ELF-1 (cell line): ENCODE data around the gene BLOC1S3.

Source experiments
- DNase-seq: peaks from one replicate; pipeline ENCODE4 v3.0.0-alpha.2; 2016; ENCODE audit warnings: low read depth, low spot score

BLOC1S3 gene

DNA sequence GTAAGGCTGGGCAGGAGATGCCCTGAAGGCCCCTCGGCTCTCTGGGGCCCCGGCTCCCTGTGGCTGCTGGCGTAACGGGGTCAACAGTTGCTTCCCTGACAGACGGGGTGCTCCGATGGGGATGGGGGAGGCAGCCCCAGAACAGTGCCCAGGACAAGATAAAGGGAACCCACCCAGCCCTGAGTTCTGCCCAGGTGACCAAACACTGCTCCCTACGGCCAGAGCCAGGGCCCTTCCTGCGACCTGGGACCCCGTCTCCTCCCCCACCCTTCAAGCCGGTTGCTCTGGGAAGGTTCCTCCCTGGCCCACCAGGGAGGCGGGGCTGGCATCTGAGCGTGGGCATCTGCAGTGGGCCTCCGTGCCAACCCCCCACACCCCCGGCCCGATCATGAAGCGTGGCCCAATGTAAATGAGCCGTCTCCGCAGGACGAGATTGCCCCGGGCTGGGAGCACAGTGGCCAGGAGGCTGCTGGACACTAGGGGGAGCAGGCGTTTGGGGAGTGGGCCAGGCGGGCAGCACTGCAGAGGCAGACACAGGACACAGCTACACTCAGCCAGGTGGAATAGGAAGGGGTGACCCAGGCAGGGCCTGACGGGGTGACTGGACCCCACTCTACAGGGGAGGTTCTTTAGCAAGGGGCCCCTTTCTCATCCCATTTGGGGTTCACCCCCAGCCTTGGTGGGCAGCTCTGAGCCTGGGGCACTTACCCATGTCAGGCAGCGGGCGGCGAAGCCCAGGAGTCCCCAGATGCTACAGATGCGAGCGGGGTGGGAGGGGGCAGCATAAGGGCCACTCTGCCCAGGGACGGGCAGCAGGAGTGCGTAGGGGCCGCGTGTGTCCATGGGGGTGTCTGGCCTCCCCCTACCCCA is 16.6 kb upstream of the BLOC1S3 start:
- DNase-seq: peak; percentile 77

DNA sequence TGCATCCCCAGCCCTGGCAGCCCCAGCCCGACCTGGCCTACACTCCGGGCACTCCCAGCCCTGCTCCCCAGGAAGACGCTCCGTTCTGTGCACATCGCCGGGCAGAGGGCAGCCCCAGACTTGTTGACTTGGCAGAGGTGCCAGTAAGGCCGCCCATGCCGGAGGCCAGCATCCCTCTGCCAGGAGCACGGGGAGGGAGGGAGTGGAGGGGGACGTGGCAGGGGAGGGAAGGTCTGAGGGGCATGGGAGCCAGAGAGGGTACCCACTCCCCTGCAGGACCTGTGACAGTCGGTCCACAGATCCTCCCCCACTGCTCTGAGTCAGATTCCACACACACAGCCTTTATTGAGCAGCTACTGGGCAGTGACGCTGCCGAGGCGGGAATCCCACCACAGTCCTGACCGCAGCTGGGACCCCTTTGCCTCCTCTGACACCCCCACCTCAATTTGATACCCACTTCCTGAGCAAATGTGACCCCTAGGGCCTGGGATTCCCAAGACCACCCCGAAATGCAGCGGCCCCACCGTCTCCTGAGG is 15.9 kb upstream of the BLOC1S3 start:
- no peak for DNase-seq

DNA sequence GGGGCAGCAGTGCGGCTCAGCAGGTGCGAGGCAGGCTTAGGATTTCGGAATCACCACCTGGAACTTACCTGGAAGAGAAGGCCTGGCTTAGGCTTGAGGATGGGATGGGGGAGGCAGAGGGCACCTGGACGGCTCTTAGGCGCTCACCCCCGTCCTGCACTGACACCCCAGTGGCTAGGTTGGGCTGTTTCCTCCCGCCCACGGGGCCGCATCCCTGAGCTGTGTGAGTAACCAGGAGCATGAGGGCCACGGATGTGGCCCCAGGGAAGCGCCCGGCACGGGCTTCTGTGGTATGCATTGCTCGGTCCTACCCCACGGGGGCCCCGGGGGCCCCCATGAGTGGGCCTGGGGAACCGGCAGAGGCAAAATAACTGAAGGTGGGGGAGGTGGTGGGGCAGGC is 15.4 kb upstream of the BLOC1S3 start:
- DNase-seq: no peak

DNA sequence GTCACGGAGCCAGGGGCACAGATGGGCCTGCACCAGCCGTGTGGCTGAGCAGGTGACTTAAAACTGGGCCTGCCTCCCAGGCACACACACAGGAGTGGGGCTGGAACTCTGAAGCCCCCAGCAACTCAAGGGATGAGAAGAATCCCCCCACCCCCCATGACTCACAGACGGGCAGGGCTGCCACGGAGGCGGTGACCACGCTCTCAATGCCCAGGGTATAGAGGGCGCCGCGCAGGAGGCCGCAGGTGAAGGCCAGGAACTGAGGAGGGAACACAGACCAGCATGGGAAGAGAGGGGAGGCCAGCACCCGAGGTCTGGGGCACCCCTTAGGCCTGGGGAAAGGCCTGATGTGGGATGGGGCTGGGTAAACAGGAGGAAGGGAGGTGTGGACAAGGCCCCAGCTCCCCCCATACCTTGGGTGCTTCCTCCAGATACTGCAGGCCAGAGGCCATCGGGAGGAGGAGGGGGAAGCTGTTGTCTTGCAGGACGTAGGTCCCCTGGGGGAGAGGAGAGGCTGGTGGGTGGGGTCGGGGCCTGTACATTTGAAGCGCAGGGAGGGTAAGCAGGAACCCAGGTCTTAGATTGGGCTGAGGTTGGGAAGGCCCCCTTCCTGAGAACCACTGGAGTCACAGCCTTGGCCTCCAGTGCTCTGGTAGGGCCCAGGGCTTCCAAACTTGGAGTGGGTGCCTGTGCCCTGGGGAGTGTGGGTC is 14.7 kb upstream of the BLOC1S3 start:
- DNase-seq: no peak

DNA sequence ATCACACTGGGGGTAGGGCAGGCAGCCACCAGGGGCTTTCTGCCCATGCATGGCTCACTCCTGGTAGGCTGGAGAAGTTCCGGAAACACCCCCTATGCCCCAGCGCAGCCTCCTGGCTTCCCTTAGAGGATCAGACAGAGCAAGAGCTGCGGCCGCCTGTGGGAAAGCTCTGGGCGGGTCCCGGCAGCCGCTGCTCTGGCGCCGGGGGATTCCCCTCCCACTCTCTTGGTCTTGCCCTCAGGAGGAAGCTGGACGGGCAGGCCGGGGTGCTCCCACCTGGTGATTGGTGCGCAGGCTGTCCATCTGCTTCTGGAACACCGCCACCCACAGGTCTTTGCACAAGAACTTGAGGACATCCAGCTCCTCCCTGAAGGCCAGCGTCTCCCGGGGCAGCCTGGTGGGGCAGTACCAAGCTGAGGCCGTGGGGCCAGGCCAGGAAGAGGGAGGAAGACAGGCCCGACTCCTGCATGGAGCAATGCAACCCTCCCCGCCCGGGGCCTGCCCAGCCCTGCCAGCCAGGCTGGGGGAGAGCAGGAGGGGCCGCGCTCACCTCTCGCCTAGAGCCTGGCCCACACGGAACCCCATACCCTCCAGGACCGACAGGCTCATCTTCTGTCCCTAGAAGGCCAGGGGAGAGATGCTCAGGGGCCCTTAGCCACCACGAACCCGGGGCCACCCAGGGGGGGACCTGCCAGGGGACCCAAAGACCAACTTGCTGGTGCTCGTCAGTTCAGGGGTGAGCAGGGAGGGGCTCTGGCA is 13.8 kb upstream of the BLOC1S3 start:
- peak; percentile 93 for DNase-seq

DNA sequence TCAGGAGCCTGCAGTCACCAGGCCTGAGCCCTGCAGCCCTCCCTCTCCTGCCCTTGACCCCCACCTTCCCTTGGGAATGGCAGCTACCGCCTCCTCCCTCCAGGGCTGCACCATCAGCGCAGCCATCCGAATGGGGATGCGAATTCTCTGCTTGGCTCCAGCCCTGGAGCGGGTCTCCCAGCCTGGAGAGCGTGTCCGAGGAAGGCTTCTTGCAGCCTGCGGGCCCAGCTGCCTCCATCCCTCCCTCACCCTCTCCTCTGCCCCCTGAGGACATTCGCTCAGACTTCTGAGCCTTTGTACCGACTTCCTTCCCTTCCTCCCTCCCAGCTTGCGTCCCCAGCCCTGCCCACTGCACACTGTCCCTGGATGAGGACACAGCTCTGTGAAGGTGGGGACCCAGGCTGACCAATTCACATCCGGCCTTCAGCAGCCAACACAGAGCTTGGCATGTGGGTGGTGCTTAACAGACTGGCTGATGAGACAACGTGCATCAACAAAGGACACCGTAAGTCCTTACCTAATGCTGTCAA is 11.8 kb upstream of the BLOC1S3 start:
- peak; percentile 74 for DNase-seq

DNA sequence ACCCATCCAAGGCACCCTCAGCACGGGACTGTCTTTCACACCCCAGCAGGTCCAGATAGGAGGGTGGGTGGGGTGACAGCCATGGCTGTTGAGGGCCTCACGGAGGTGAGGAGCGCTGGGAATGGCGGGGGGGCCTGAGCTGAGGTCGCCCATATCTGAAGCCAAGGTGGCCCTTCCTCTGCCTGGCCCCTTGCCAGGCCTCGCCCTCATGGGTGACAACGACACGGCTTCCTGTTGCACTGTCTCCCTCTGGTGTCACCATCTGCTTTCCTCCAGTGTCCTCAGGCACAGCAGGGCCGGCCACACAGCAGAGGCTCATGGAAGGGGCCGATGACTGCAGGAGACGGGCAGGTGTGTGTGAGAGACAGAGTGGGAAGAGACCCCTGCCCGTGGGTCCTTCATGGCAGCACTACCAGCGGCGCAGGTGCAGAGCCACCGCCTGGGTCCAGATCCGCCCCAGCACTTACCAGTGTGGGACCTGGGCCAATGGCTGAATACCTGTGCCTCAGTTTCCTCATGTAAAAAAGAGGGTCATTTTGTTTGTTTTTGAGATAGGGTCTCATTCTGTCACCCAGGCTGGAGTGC is 9.7 kb upstream of the BLOC1S3 start:
- no peak for DNase-seq

DNA sequence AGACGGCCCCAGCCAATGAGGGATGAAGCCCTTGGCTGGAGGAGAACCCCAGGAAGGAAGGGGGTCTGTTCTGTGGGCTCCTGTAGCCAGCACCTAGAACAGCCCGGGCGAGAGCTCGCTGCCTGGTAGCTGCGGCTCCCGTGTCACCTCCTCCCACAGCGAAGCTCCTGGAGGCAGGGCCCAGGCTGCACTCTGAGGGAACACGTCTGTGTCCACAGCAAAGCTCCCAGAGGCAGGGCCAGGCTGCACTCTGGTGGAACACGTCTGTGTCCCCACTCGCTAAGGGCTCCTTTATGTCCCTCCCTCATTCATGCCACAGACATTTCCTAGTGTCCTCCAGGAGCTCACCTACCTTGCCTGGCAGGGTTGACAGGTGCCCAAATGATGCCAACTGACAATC is 9.0 kb upstream of the BLOC1S3 start:
- no peak for DNase-seq

DNA sequence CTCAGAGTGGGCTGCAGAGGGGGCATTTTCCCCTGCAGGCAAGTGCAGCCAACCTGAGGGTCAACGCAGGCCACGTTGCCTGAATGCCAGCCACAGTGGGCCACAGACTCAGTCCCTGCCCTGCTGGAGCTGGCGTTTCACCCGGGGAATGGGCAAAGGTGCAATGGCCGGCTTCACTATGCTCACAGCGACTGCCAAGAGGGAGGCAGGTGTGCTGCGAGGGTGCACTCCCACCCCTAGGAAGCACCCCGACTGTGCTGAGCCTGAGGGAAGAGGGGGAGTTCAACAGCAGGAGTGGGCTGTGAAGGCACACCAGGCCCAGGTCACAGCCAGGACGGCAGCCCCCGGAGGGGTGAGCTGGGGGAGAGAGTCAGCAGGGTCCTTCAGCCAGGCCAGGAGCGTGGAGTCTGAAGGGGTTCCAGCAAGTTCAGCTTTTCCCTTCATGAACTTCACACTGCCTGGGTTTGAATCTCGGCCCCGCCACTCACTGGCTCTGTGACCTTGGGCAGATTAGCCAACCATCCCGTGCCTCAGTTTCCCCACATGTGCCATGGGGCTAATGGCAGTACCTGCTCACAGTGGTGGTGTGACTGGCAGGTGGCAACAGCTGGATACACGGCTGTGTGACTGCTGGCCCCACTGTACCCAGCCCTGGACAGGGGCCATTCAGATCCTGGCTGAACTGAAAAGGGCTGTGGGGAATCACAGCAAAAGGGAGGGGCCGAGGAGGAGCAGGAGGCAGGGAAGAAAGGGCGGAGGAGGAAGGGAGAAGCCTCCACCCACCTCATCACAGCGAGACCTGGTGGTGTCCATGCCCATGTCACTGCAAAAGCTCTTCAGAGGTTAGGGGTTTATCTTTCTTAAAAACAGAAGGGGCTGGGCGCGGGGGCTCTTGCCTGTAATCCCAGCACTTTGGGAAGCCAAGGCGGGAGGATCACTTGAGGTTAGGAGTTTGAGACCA is 8.2 kb upstream of the BLOC1S3 start:
- DNase-seq: no peak

DNA sequence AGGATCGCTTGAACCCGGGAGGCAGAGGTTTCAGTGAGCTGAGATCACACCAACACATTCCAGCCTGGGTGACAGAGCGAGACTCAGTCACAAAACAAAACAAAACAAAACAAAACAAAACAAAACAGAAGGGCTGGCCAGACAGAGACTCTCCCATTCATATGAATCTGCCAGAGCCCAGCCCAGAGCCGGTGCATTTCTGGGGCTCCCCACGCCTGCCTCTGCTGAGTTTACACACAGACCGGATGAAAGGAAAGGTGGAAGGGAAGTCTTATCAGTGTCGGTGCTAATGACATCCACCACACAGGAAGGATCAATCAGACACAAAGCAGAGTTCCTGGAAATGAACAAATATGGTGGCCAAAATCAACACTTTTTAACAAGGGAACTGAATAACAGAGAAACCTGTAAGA is 7.4 kb upstream of the BLOC1S3 start:
- no peak for DNase-seq

DNA sequence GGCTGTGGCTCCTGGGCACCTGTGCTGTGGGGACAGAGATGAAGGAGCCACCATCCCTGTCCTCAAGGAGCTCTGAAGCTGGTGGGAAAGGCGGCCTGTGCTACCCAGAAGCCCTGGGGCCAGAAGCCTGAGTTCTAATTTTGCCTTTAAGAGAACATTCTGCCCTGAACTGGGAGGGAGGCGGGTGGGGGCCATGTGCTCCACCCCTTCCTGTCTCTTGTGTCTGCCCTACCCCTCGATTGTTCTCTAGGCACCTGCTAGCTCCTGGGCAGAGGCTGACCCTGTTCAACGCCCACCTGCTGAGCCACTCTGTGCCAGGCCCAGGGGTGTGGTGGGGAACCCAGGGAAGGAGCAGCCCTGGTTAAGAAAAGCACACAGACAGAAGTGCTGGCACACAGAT is 6.4 kb upstream of the BLOC1S3 start:
- DNase-seq: no peak

DNA sequence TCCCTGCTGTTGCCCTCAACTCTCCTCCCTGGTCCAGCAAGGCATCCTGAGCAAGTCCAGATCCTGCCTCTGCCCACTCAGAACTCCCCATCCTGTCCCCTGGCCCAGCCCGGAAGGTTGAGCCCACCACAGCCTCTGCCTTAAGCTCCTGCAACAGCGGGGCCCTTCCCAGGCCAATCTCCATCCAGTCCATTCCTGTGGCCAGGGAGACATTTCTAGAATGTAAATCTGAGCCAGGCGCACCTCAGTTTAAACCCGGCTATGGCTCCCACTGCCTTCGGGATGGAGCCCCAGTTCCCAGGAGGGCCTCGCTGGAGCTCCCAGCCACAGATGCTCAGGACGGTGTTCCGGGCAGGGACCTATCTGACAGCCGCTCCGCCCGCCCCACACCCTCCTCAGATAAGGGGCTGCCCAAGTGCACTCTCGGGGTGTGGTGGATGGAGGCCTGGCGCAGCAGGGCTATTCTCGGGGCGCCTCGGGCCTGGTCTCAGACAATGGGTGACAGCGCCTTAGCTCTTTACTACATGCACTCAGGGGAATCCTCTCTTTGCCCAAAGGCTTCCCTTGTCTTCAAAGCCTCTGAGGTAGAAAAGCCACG is 5.9 kb upstream of the BLOC1S3 start:
- no peak for DNase-seq

DNA sequence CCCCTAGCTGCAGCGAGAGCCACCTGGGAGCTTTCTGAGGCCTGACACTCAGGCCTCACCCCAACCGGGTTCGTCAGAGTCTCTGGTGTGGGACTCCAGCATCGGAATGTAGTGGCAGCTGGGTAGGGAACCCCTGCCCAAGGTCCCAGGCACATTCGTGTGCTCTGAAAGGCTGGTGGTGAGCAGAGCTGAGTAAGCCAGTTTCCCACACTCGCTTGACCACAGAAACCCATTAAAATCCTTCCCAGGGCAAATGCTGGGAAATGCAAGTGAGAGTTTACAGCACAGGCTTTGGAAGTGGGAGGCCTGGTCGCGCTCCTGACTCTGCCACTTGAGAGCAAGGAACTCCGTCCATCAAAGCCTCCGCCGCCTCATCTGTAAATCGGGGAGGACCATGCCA is 4.8 kb upstream of the BLOC1S3 start:
- no peak for DNase-seq

DNA sequence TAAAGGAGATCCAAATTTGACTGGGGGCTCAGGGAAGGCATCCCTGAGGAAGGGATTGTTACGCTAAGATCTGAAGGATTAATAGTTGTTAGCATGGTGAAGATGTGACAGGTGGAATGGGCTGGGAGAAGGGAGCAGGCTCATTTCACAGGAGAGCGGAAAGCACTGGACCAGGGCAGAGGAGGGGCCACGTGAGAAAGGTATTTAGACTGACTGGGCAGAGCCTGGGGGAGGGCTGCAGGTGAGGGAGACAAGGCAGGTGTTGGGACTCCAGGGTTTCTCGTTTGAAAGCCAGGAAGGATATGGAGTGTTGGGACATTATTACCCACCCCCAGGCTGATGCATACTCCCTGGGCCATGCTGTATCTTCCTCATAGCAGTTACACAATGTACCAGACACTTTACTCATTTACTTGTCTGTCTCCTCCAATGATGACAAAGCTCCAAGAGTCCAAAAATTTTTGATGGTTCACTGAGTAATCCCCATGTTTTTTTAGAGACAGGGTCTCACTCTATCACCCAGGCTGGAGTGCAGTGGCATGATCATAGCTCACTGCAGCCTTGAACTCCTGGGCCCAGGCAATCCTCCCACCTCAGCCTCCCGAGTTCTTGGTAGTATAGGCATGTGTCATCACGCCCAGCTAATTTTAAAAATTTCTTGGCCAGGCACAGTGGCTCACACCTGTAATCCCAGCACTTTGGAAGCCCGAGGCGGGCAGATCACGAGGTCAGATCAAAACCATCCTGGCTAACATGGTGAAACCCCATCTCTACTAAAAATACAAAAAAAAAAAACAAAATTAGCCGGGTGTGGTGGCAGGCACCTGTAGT is 2.9 kb upstream of the BLOC1S3 start:
- no peak for DNase-seq

DNA sequence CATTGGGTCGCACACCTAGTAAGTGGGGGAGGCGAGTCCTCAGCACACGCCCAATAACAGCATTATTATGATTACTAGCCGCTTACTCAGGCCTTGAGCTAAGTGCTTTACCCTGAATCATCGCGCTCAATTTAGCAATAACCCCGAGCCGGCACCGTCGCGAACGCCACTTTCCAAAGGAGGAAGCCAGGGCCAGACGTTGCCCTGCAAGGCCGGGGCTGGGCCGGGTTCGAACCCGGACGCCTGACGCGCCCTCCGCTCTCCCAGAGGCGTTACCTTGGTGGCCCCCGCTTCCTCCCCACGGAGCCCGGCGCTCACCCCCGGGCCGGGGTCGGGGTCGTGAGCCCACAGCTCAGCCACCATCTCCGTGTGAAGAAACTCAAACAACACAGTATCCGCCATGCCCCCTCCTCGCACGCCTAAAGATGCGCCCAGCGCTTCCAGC is 745 bp upstream of the BLOC1S3 start, which contains the start of gene TRAPPC6A:
Gene TRAPPC6A, minus strand, starts transcription at position 421 of the 445 bp plus-strand sequence. Its CDS starts 19 bp downstream, at position 402.
- DNase-seq: no peak

DNA sequence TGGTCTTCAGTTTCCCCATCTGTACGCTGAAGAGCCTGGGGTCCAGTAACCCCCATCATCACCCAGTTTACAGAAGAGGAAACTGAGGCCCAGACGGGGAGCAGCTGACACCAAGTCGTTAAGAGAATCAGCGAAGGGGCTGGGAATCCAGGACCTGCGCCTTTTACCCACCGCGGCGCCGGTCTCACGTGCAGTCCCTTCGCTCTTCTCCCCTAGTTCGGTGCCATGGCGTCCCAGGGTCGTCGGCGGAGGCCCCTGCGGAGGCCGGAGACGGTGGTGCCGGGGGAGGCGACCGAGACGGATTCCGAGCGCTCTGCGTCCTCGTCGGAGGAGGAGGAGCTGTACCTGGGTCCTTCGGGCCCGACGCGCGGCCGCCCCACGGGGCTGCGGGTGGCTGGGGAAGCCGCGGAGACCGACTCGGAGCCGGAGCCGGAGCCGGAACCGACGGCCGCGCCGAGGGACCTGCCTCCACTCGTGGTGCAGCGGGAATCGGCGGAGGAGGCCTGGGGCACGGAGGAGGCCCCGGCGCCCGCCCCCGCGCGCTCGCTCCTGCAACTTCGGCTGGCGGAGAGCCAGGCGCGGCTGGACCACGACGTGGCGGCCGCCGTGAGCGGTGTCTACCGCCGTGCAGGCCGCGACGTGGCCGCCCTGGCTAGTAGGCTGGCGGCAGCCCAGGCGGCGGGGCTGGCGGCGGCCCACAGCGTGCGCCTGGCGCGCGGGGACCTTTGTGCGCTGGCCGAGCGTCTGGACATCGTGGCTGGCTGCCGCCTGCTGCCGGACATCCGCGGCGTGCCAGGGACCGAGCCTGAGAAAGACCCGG is 698 bp downstream of the BLOC1S3 start:
- DNase-seq: no peak

DNA sequence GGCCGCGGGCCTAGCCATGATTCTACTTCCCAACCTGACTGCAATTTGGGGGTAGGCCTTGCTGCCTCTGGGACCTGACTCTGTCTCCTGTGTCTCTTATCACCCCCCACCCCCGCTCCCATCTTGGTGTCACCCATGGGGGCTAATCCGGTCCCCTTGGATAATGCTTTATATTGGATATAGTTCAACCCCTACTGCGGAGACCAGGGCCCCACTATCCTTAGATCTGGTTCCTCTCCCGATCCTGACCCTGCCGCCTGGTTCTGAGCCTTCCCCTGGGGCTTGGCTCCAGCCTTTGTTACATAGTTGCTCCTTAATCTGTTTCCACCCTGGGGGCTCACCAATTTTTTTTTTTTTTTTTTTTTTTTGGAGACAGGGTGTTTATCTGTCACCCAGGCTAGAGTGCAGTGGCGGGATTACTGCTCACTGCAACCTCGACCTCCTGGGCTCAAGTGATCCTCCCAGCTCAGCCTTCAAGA is 1.3 kb downstream of the BLOC1S3 start:
- peak; percentile 48 for DNase-seq

DNA sequence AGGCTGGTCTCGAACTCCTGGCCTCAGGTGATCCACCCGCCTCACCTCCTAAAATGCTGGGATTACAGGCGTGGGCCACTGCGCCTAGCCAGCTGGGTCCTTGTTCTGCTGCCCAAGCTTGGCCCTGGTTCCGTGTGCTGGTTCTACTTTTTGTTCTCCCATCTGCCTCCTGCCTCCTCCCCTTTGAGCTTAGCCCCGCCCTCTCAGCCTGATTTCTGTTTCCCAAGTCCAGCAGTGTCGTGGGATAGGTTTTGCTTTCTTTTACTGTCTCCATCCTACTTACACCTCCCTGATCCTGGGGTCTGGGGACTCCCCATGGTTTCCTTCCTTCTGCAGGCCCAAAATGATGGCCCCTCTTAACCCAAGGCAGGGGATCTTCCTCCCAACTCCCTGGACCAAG is 2.4 kb downstream of the BLOC1S3 start:
- no peak for DNase-seq
